ENCODE measurements around the gene ELFN1. TPM values are rescaled to one million over a fixed set of nuclear protein-coding genes. Genes with fewer than 3 reads are reported as not detected.

Gene ELFN1
- total and polyA plus RNA-seq, 10 of the 15 experiments (the other 5 are each of a cell fraction or from before 2014, with no cell fraction given), result 0.04 TPM; not detected in 9

GRCh38 chr7:1748076-1748838 is 78.2 kb downstream of the ELFN1 start:
- no peaks in the 10 kb centered on the region for H3K27me3 ChIP-seq (replicated peaks in 1 of 2; ENCODE audit: control insufficient read depth in 2 of 2, insufficient read depth in 2 of 2, low read length in 1 of 2)
- 40% methylated on average over 23 of the region's 32 CpGs for WGBS (ENCODE audit: insufficient coverage, insufficient replicate concordance, low lambda C conversion rate, missing lambda C conversion rate)
- in situ Hi-C loops (cut with MboI), result no loop called here
- H2AFZ ChIP-seq (ENCODE audit: control insufficient read depth, low read depth, low read length), result no peak overlapping the region
- no peaks in the 10 kb centered on the region; the same call in 2 of the 3 replicates for H3K9me3 ChIP-seq (replicated peaks; ENCODE audit: control insufficient read depth, insufficient read depth, low read length)
- BruUV-seq (replicated peaks), result no TSS peak
- H3K4me2 ChIP-seq (ENCODE audit: control insufficient read depth, insufficient read depth), result no peak overlapping the region
- no peak for FAIRE-seq
- no peak overlapping the region for H3K9ac ChIP-seq (ENCODE audit: control insufficient read depth, insufficient read depth, low read length)
- CTCF ChIA-PET, result no interaction called here
- TF ChIP-seq BACH1 (IDR thresholded peaks at IDR 0.05; ENCODE audit: borderline replicate concordance) (no peak), SREBF2 (IDR thresholded peaks at IDR 0.05; ENCODE audit: low read length) (no peak), YBX1 (IDR thresholded peaks at IDR 0.05) (no peak), EED (IDR thresholded peaks at IDR 0.05; ENCODE audit: low read depth) (no peak)
- no peaks in the 10 kb centered on the region for H3K36me3 ChIP-seq (ENCODE audit: control insufficient read depth in 2 of 2, insufficient read depth in 2 of 2, low read length in 1 of 2)
- SMC1A ChIA-PET (ENCODE audit: uncharacterized antibody, unreplicated experiment), result no interaction called here
- no peaks in the 10 kb centered on the region for H3K79me2 ChIP-seq (ENCODE audit: control insufficient read depth, insufficient read depth, low read length)
- H4K20me1 ChIP-seq (ENCODE audit: control insufficient read depth, insufficient read depth), result no peaks in the 10 kb centered on the region
- no peak overlapping the region for H3K4me3 ChIP-seq
- no peak overlapping the region for H3K27ac ChIP-seq (ENCODE audit: control insufficient read depth, insufficient read depth)
- POLR2A ChIA-PET, result no interaction called here
- RAD21 ChIA-PET (ENCODE audit: unreplicated experiment), result interaction anchor here (0.5 kb wide), 1 partner anchor 178 kb away, joined by 3 read pairs; no protein-coding TSS in a partner anchor
- ATAC-seq, result no peak
- no peak for DNase-seq (ENCODE audit: low read depth, low spot score)
- intact Hi-C loops (cut with micrococcal nuclease; ENCODE audit: unreplicated experiment), result no loop called here
- no peaks in the 10 kb centered on the region for H3K4me1 ChIP-seq (ENCODE audit: control insufficient read depth, insufficient read depth, low read length)

GRCh38 chr7:1748839-1749173 is 78.7 kb downstream of the ELFN1 start:
- in situ Hi-C loops (cut with MboI), result no loop called here
- POLR2A ChIA-PET, result no interaction called here
- TF ChIP-seq NR2C1 (IDR thresholded peaks at IDR 0.05), result no peak
- no peak for TF ChIP-seq BCLAF1 (IDR thresholded peaks at IDR 0.05)
- no peak for TF ChIP-seq JUNB (IDR thresholded peaks at IDR 0.05)
- no peak for TF ChIP-seq KDM1A (IDR thresholded peaks at IDR 0.05; ENCODE audit: borderline replicate concordance)
- TF ChIP-seq HDGF (IDR thresholded peaks at IDR 0.05), result no peak
- no peak for TF ChIP-seq SREBF2 (IDR thresholded peaks at IDR 0.05; ENCODE audit: low read length)
- TF ChIP-seq SMC3 (IDR thresholded peaks at IDR 0.05; ENCODE audit: borderline replicate concordance, low read length), result no peak
- no peak for TF ChIP-seq ZBTB40 (IDR thresholded peaks at IDR 0.05; ENCODE audit: borderline replicate concordance)
- no peak for TF ChIP-seq CREB1 (IDR thresholded peaks at IDR 0.05; ENCODE audit: low read depth)

More at GRCh38 chr7:1748839-1749173, 78.7 kb downstream of the ELFN1 start:
- Histone ChIP-seq H3K4me2 (ENCODE audit: control insufficient read depth, insufficient read depth) (no peak overlapping the region), H3K36me3 (ENCODE audit: control insufficient read depth in 2 of 2, insufficient read depth in 2 of 2, low read length in 1 of 2) (no peaks in the 10 kb centered on the region), H3K9me3 (replicated peaks; ENCODE audit: control insufficient read depth, insufficient read depth, low read length) (no peaks in the 10 kb centered on the region; the same call in 2 of the 3 replicates), H3K9ac (ENCODE audit: control insufficient read depth, insufficient read depth, low read length) (no peak overlapping the region), H3K4me3 (no peak overlapping the region), H3K27me3 (replicated peaks in 1 of 2; ENCODE audit: control insufficient read depth in 2 of 2, insufficient read depth in 2 of 2, low read length in 1 of 2) (no peaks in the 10 kb centered on the region), H3K79me2 (ENCODE audit: control insufficient read depth, insufficient read depth, low read length) (no peaks in the 10 kb centered on the region), H2AFZ (ENCODE audit: control insufficient read depth, low read depth, low read length) (no peak overlapping the region), H4K20me1 (ENCODE audit: control insufficient read depth, insufficient read depth) (no peaks in the 10 kb centered on the region), H3K4me1 (ENCODE audit: control insufficient read depth, insufficient read depth, low read length) (no peaks in the 10 kb centered on the region), H3K27ac (ENCODE audit: control insufficient read depth, insufficient read depth) (no peak overlapping the region)
- FAIRE-seq, result no peak
- ATAC-seq, result no peak
- intact Hi-C loops (cut with micrococcal nuclease; ENCODE audit: unreplicated experiment), result no loop called here
- BruUV-seq (replicated peaks), result no TSS peak
- ChIA-PET SMC1A (ENCODE audit: uncharacterized antibody, unreplicated experiment) (no interaction called here), RAD21 (ENCODE audit: unreplicated experiment) (no interaction called here), CTCF (no interaction called here)
- 30% methylated on average over 8 of the region's 8 CpGs for WGBS (ENCODE audit: insufficient coverage, insufficient replicate concordance, low lambda C conversion rate, missing lambda C conversion rate)
- DNase-seq (ENCODE audit: low read depth, low spot score), result no peak

Data from GM12878 (cell line).